ENCODE data around the gene CDK6. TPM values are rescaled to one million over a fixed set of nuclear protein-coding genes. Genes with fewer than 3 reads are reported as not detected.

Gene CDK6
- total RNA-seq, 1 experiment from 2014 or later: 38.7 TPM

DNA sequence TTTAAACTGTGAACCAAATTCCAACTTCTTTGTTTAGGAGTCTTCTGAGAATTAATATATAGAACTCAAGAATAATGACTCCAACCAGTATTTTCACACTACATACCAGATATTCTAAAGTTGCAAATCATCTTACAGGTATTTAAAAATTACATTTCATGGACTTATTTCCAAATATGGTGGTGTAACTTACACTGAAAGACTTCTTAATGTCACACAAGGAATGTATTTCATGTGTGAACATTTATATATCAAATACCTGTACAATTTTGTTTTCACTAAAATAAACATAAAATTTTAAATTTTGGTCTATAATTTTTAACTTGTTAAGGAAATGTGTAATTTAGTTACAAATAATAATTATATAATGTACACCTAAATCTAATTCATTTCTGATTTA, 2.6 kb upstream of the CDK6 start:
- intact Hi-C loops (cut with micrococcal nuclease): loop anchor here (10.0 kb wide), 1 partner anchor 396 kb away; the partner anchor contains the start of gene VPS50
- Histone ChIP-seq H3K27ac (ENCODE audit: low read length) (no peak overlapping the region), H3K4me2 (ENCODE audit: low read length) (no peak overlapping the region), H3K9me3 (ENCODE audit: low read length) (no peaks in the 10 kb centered on the region), H3K9ac (ENCODE audit: low read length) (no peak overlapping the region), H3K27me3 (ENCODE audit: low read length) (no peaks in the 10 kb centered on the region), H3K9me2 (replicated peaks; ENCODE audit: low read length) (no peaks in the 10 kb centered on the region), H3K36me3 (ENCODE audit: low read depth, low read length) (no peaks in the 10 kb centered on the region), H4K20me1 (ENCODE audit: low read length) (no peaks in the 10 kb centered on the region), H3K4me3 (ENCODE audit: low read length) (no peak overlapping the region), H3K79me2 (ENCODE audit: low read length) (peaks cover 22% of the 10 kb centered on the region), H3K4me1 (ENCODE audit: insufficient read depth, low read length) (no peaks in the 10 kb centered on the region), H3F3A (ENCODE audit: low read length, unreplicated experiment) (no peaks in the 10 kb centered on the region), H2AFZ (ENCODE audit: low read length) (no peak overlapping the region)
- TF ChIP-seq EZH2 (IDR thresholded peaks at IDR 0.05; ENCODE audit: low read length, unreplicated experiment) (no peak), EZH2phosphoT487 (IDR thresholded peaks at IDR 0.05; ENCODE audit: borderline replicate concordance, low read length) (no peak), CTCF (conservative IDR thresholded peaks at IDR 0.05; ENCODE audit: low read depth, low read length) (no peak)
- ChIA-PET CTCF (no interaction called here), POLR2A (ENCODE audit: unreplicated experiment) (no interaction called here)
- ATAC-seq: no peak
- BruUV-seq (replicated peaks): no TSS peak
- DNase-seq: no peak

DNA sequence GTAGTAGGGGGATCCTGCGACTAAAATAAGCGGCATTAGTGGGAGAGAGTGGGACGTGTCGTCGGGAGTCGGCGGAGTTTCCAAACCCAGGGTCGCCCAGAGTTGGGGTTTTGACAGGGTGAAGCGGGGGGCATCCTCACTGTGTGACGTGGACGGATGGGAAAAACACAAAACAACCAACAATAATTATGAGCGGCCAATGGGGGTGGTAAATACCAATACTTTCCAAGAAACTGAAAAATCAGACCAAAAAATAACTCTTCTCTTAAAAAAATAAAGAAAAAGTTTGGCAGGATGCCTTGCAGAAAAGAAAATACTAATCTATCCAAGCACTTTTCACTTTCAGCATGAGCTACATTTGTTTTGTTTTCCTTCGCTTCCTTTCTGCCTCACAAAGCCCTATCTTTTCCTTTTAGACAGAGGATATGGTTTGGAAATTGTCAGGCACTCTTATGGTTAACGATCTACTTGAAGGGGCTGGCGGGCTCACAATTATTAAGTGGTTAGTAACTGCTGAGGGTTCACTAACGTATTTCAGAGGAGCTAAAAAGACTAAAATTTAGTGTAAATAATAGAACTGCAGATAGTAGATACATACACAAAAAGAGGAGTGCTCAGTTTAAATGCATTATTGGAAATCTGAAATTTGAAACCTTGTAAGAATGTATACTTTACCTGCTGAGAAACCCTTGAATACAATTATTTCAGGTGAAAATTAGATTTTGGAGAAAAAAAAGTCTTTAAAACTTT, 802 bp upstream of the CDK6 start:
- H3K36me3 ChIP-seq (ENCODE audit: low read depth, low read length): no peaks in the 10 kb centered on the region
- TF ChIP-seq EZH2phosphoT487 (IDR thresholded peaks at IDR 0.05; ENCODE audit: borderline replicate concordance, low read length) (no peak), EZH2 (IDR thresholded peaks at IDR 0.05; ENCODE audit: low read length, unreplicated experiment) (no peak), CTCF (conservative IDR thresholded peaks at IDR 0.05; ENCODE audit: low read depth, low read length) (no peak)
- H3K4me3 ChIP-seq (ENCODE audit: low read length): peak overlapping the region; percentile 82
- no peaks in the 10 kb centered on the region for H3K27me3 ChIP-seq (ENCODE audit: low read length)
- H3K4me2 ChIP-seq (ENCODE audit: low read length): peak overlapping the region; percentile 89
- no peaks in the 10 kb centered on the region for H3K9me3 ChIP-seq (ENCODE audit: low read length)
- ATAC-seq (no peak), DNase-seq (peak; percentile 14)
- no peaks in the 10 kb centered on the region for H4K20me1 ChIP-seq (ENCODE audit: low read length)
- peak overlapping the region; percentile 55 for H2AFZ ChIP-seq (ENCODE audit: low read length)
- H3F3A ChIP-seq (ENCODE audit: low read length, unreplicated experiment): no peaks in the 10 kb centered on the region
- H3K4me1 ChIP-seq (ENCODE audit: insufficient read depth, low read length): peaks cover 6% of the 10 kb centered on the region
- no peaks in the 10 kb centered on the region for H3K9me2 ChIP-seq (replicated peaks; ENCODE audit: low read length)
- no peak overlapping the region for H3K27ac ChIP-seq (ENCODE audit: low read length)
- H3K79me2 ChIP-seq (ENCODE audit: low read length): peaks cover 34% of the 10 kb centered on the region
- BruUV-seq (replicated peaks): TSS peak; percentile 38
- intact Hi-C loops (cut with micrococcal nuclease): loop anchor here (1.0 to 10.0 kb wide), 2 partner anchors 67 to 398 kb away; partner anchors contain the start of gene VPS50
- ChIA-PET CTCF (interaction anchor here (0.6 to 0.7 kb wide), 5 partner anchors 65 to 395 kb away, joined by 4 to 11 read pairs (median 5); no protein-coding TSS in a partner anchor), POLR2A (ENCODE audit: unreplicated experiment) (interaction anchor here (0.6 kb wide), 4 partner anchors 70 to 357 kb away, joined by 3 to 13 read pairs (median 7); no protein-coding TSS in a partner anchor)
- peak overlapping the region; percentile 80 for H3K9ac ChIP-seq (ENCODE audit: low read length)
